ENCODE results near the gene GLCE.

- TF ChIP-seq CBX8 (IDR thresholded peaks at IDR 0.05; ENCODE audit: borderline replicate concordance, extremely low read depth, low read depth, low read length, poor library complexity, severe bottlenecking) (no peak), CEBPG (CRISPR knock-in tag; IDR thresholded peaks at IDR 0.05) (no peak), CEBPG (tag; conservative IDR thresholded peaks at IDR 0.05 in 1 of 2, IDR thresholded peaks at IDR 0.05 in 1 of 2) (no peak), PTTG1 (tag; IDR thresholded peaks at IDR 0.05; ENCODE audit: low read depth) (no peak), ETS1 (conservative IDR thresholded peaks at IDR 0.05; ENCODE audit: control insufficient read depth, low read depth, low read length) (no peak), IRF1 (CRISPR knock-in tag; IDR thresholded peaks at IDR 0.05; ENCODE audit: borderline replicate concordance) (no peak), CTCF (IDR thresholded peaks at IDR 0.05 in 2 of 3, conservative IDR thresholded peaks at IDR 0.05 in 1 of 3; ENCODE audit: insufficient read depth in 2 of 3, low read depth in 1 of 3, low read length in 3 of 3) (no peak), ZNF655 (CRISPR knock-in tag; IDR thresholded peaks at IDR 0.05) (no peak), LEF1 (IDR thresholded peaks at IDR 0.05) (no peak), RBFOX2 (IDR thresholded peaks at IDR 0.05; ENCODE audit: low read depth, low read length) (no peak), USF1 (CRISPR knock-in tag; IDR thresholded peaks at IDR 0.05) (no peak), CHD1 (IDR thresholded peaks at IDR 0.05; ENCODE audit: low read length) (no peak), POLR2A (conservative IDR thresholded peaks at IDR 0.05) (no peak)
These were observed 157.6 kb downstream of the GLCE start for GRCh38 chr15:69318033-69318432.
